Body of pancreas (tissue), 4 donors: Measurements from ENCODE around the gene VOPP1. TPM values are rescaled to one million over a fixed set of nuclear protein-coding genes. Genes with fewer than 3 reads are reported as not detected.

Source experiments
- ATAC-seq: fragments of 150-250 bp; one replicate; pipeline ENCODE4 v1.9.1; 2016
- DNase-seq, 4 donors: peaks; one replicate each; pipeline ENCODE4 v3.0.0-alpha.2; 2019
- H3K27ac ChIP-seq, 4 donors: fragments of 200-600 bp; sonication (generic); 1 replicate in 3 of 4; 2 replicates in 1 of 4; pipeline versions ENCODE4 v1.5.1 to v1.6.1; 2016 to 2019; ENCODE audit warnings: mild to moderate bottlenecking in 1 of 4, mixed read lengths in 1 of 4, moderate library complexity in 1 of 4
- H3K27me3 ChIP-seq, 2 donors: fragments of 200-600 bp; sonication (generic); one replicate each; pipeline ENCODE4 v1.6.0; 2016; ENCODE audit warnings: mild to moderate bottlenecking in 1 of 2
- H3K36me3 ChIP-seq, 2 donors: fragments of 200-600 bp; sonication (generic); replicated peaks in 1 of 2; 2 replicates each; pipeline ENCODE4 v1.5.1; 2016; ENCODE audit warnings: low read depth in 2 of 2; ENCODE audit not compliant: insufficient read depth in 1 of 2
- H3K4me1 ChIP-seq: fragments of 200-600 bp; sonication (generic); one replicate; pipeline ENCODE4 v1.6.0; 2016
- H3K4me3 ChIP-seq, 2 donors: fragments of 200-600 bp; sonication (generic); 1 replicate in 1 of 2; 2 replicates in 1 of 2; pipeline ENCODE4 v1.5.1; 2016 to 2019
- H3K9me3 ChIP-seq, 3 donors: fragments of 200-600 bp; sonication (generic); 1 replicate in 2 of 3; 2 replicates in 1 of 3; pipeline ENCODE4 v1.5.1; 2016
- CTCF ChIP-seq, 7 experiments: fragments of 450-650 bp in 4 of 7; fragments of 200-600 bp in 3 of 7; sonication (generic) in 3 of 7; IDR thresholded peaks; one replicate each; pipeline ENCODE4 v1.5.1; 2016 to 2019; ENCODE audit warnings: antibody characterized with exemption in 7 of 7
- POLR2A ChIP-seq, 3 donors: fragments of 450-650 bp; IDR thresholded peaks; one replicate each; pipeline ENCODE4 v1.6.1; 2016; ENCODE audit warnings: antibody characterized with exemption in 3 of 3, mild to moderate bottlenecking in 2 of 3
- WGBS, 2 donors: methylation state at CpG; one replicate each; pipeline ENCODE4 v1.1.5; 2017; 5-methylcytosine and 5-hydroxymethylcytosine counted together
- intact Hi-C: fragments of 100-400 bp; cut with DNase I; formaldehyde crosslinking; loops from one replicate; pipeline ENCODE4 v1.15.1; 2023
- total RNA-seq, 2 donors: library from RNA; depleted of rRNA; stranded (reverse); fragments of >200 nt; gene quantifications; one replicate each; pipeline ENCODE4 v1.1.0, GENCODE V29; 2016

Gene VOPP1
- total RNA-seq, 2 donors from 2014 or later, result 25.1 to 30.6 TPM

GRCh38 chr7:55563596-55564325 is 8.5 kb downstream of the VOPP1 start:
- 71 to 85% methylated on average over 3 to 4 of the region's 4 CpGs for WGBS, 2 donors
- TF ChIP-seq POLR2A (IDR thresholded peaks at IDR 0.05) (no peak), CTCF (IDR thresholded peaks at IDR 0.05) (no peak)

GRCh38 chr7:55561690-55562089 is 10.6 kb downstream of the VOPP1 start:
- DNase-seq (no peak), ATAC-seq (no peak)
- Histone ChIP-seq H3K9me3 (no peaks in the 10 kb centered on the region), H3K27ac (no peak overlapping the region), H3K27me3 (no peaks in the 10 kb centered on the region), H3K4me1 (peaks cover under 1% of the 10 kb centered on the region), H3K4me3 (no peak overlapping the region), H3K36me3 (no peaks in the 10 kb centered on the region)
- intact Hi-C loops, result no loop called here
- TF ChIP-seq CTCF (IDR thresholded peaks at IDR 0.05), result no peak
- no peak for TF ChIP-seq POLR2A (IDR thresholded peaks at IDR 0.05)
- WGBS, 2 donors, result 85 to 93% methylated on average over 4 of the region's 4 CpGs

More at GRCh38 chr7:55563596-55564325, 8.5 kb downstream of the VOPP1 start:
- DNase-seq (no peak), ATAC-seq (no peak)
- no peaks in the 10 kb centered on the region for H3K27me3 ChIP-seq
- no peaks in the 10 kb centered on the region for H3K9me3 ChIP-seq
- peaks cover 9% of the 10 kb centered on the region for H3K4me1 ChIP-seq
- intact Hi-C loops, result no loop called here
- no peak overlapping the region for H3K4me3 ChIP-seq
- H3K36me3 ChIP-seq, result no peaks in the 10 kb centered on the region
- H3K27ac ChIP-seq, result no peak overlapping the region

GRCh38 chr7:55558962-55559920 is 13.1 kb downstream of the VOPP1 start:
- 85 to 87% methylated on average over 11 to 12 of the region's 12 CpGs for WGBS, 2 donors
- ATAC-seq (no peak), DNase-seq (no peak)
- no peak overlapping the region for H3K4me3 ChIP-seq
- H3K4me1 ChIP-seq, result peaks cover 10% of the 10 kb centered on the region
- intact Hi-C loops, result no loop called here
- H3K36me3 ChIP-seq, result no peaks in the 10 kb centered on the region
- H3K9me3 ChIP-seq, result no peaks in the 10 kb centered on the region
- H3K27ac ChIP-seq, result no peak overlapping the region
- TF ChIP-seq POLR2A (IDR thresholded peaks at IDR 0.05), result no peak
- no peak for TF ChIP-seq CTCF (IDR thresholded peaks at IDR 0.05)
- no peaks in the 10 kb centered on the region for H3K27me3 ChIP-seq

- Histone ChIP-seq H3K4me1 (peaks cover 10% of the 10 kb centered on the region), H3K27ac (no peak overlapping the region), H3K4me3 (no peak overlapping the region), H3K36me3 (no peaks in the 10 kb centered on the region), H3K27me3 (no peaks in the 10 kb centered on the region), H3K9me3 (no peaks in the 10 kb centered on the region)
- no peak for TF ChIP-seq POLR2A (IDR thresholded peaks at IDR 0.05)
- TF ChIP-seq CTCF (IDR thresholded peaks at IDR 0.05), result no peak
- DNase-seq (no peak), ATAC-seq (no peak)
- intact Hi-C loops, result no loop called here
- WGBS, 2 donors, result 79 to 80% methylated on average over 7 of the region's 7 CpGs
Measured at GRCh38 chr7:55557666-55558188, 14.6 kb downstream of the VOPP1 start.
